SK-N-SH (cell line): ENCODE results near the gene PSENEN. TPM values are rescaled to one million over a fixed set of nuclear protein-coding genes. Genes with fewer than 3 reads are reported as not detected.

Experiments used
- CTCF ChIA-PET: fragments of 300-600, 350-600 bp; formaldehyde crosslinking; extraction: SDS; loops from one replicate; lab custom pipeline; 2021; lab: Yijun Ruan, JAX
- POLR2A ChIA-PET: fragments of 350-600 bp; sonication (Branson Sonifier 250); formaldehyde crosslinking; extraction: SDS; loops from one replicate; lab custom pipeline; 2020; ENCODE audit warnings: antibody characterized with exemption, inconsistent platforms; lab: Yijun Ruan, JAX
- DNase-seq: peaks from one replicate; pipeline ENCODE4 v3.0.0; 2012
- H2AFZ ChIP-seq: fragments of 200-600 bp; sonication (generic); 2 replicates; pipeline ENCODE4 v1.8.1; 2016; ENCODE audit warnings: antibody characterized with exemption, mild to moderate bottlenecking, low read depth
- H3F3A ChIP-seq: fragments of 200-600 bp; sonication (generic); replicated peaks from 2 replicates; pipeline ENCODE3; 2016; ENCODE audit warnings: antibody characterized with exemption, mild to moderate bottlenecking; ENCODE audit not compliant: insufficient read depth
- H3K27ac ChIP-seq, 2 experiments: fragments of 200-500 bp in 1 of 2; fragments of 200-600 bp in 1 of 2; sonication (Bioruptor generic) in 1 of 2; sonication (generic), shearing (Covaris generic) in 1 of 2; 2 replicates each; pipeline versions ENCODE4 v1.5.1 to v1.6.1; 2014 to 2016; ENCODE audit warnings: low read depth in 2 of 2, inconsistent platforms in 1 of 2, low read length in 1 of 2, mild to moderate bottlenecking in 1 of 2, mixed read lengths in 1 of 2
- H3K27me3 ChIP-seq: fragments of 200-600 bp; sonication (generic), shearing (Covaris generic); 2 replicates; pipeline ENCODE4 v1.6.1; 2016; ENCODE audit warnings: mixed run types; ENCODE audit not compliant: insufficient read depth
- H3K36me3 ChIP-seq, 2 experiments: fragments of 200-500 bp in 1 of 2; fragments of 200-600 bp in 1 of 2; sonication (Bioruptor generic) in 1 of 2; sonication (generic) in 1 of 2; replicated peaks in 1 of 2; 2 replicates each; pipeline versions ENCODE3 to v1.5.1; 2014 to 2016; ENCODE audit warnings: low read length in 1 of 2, mild to moderate bottlenecking in 1 of 2; ENCODE audit not compliant: insufficient read depth in 2 of 2, control insufficient read depth in 1 of 2
- H3K4me1 ChIP-seq, 2 experiments: fragments of 200-500 bp in 1 of 2; fragments of 200-600 bp in 1 of 2; sonication (Bioruptor generic) in 1 of 2; sonication (generic), shearing (Covaris generic) in 1 of 2; 2 replicates each; pipeline versions ENCODE4 v1.5.1 to v1.6.1; 2014 to 2016; ENCODE audit warnings: low read depth in 1 of 2, low read length in 1 of 2, mixed run types in 1 of 2; ENCODE audit not compliant: insufficient read depth in 2 of 2, control insufficient read depth in 1 of 2
- H3K4me2 ChIP-seq: fragments of 200-600 bp; sonication (generic), shearing (Covaris generic); 2 replicates; pipeline ENCODE4 v1.6.1; 2017; ENCODE audit warnings: mixed run types
- H3K4me3 ChIP-seq, 2 experiments: fragments of 200-500 bp in 1 of 2; fragments of 200-600 bp in 1 of 2; sonication (Bioruptor generic) in 1 of 2; sonication (generic), shearing (Covaris generic) in 1 of 2; 2 replicates each; pipeline versions ENCODE4 v1.5.1 to v1.8.1; 2014 to 2016; ENCODE audit warnings: low read depth in 2 of 2, inconsistent platforms in 1 of 2, low read length in 1 of 2, mild to moderate bottlenecking in 1 of 2, mixed read lengths in 1 of 2, moderate library complexity in 1 of 2
- H3K79me2 ChIP-seq: fragments of 200-600 bp; sonication (generic); 2 replicates; pipeline ENCODE4 v1.8.1; 2017; ENCODE audit warnings: mild to moderate bottlenecking; ENCODE audit not compliant: insufficient read depth
- H3K9ac ChIP-seq: fragments of 200-600 bp; sonication (generic); 2 replicates; pipeline ENCODE4 v1.6.1; 2017; ENCODE audit warnings: mixed run types
- H3K9me2 ChIP-seq: fragments of 200-600 bp; sonication (generic); 2 replicates; pipeline ENCODE4 v1.6.1; 2017; ENCODE audit warnings: mixed run types
- H3K9me3 ChIP-seq: fragments of 200-600 bp; sonication (generic); 2 replicates; pipeline ENCODE4 v1.6.1; 2017; ENCODE audit warnings: mixed run types, mild to moderate bottlenecking, moderate library complexity
- H4K20me1 ChIP-seq: fragments of 200-600 bp; sonication (generic); 2 replicates; pipeline ENCODE4 v1.6.1; 2017; ENCODE audit warnings: mild to moderate bottlenecking, mixed run types; ENCODE audit not compliant: insufficient read depth
- EP300 ChIP-seq, 2 experiments: IDR thresholded peaks; 2 replicates each; pipeline versions ENCODE4 v1.4.0 to v1.6.1; 2012; ENCODE audit warnings: borderline replicate concordance in 1 of 2, low read depth in 1 of 2, low read length in 1 of 2
- FOXJ3 ChIP-seq: sonication (generic); formaldehyde crosslinking; IDR thresholded peaks from 2 replicates; pipeline ENCODE4 v1.5.1; 2020; ENCODE audit warnings: mild to moderate bottlenecking, missing genetic modification reagents
- FOXM1 ChIP-seq: IDR thresholded peaks from 2 replicates; pipeline ENCODE4 v1.4.0; 2012; ENCODE audit warnings: low read depth, mild to moderate bottlenecking
- GATA2 ChIP-seq: sonication (generic); formaldehyde crosslinking; IDR thresholded peaks from 2 replicates; pipeline ENCODE4 v1.5.0; 2020; ENCODE audit warnings: mild to moderate bottlenecking, missing genetic modification reagents
- MAX ChIP-seq: IDR thresholded peaks from 2 replicates; pipeline ENCODE4 v1.4.0; 2012; ENCODE audit warnings: low read depth
- MEF2A ChIP-seq: IDR thresholded peaks from 2 replicates; pipeline ENCODE4 v1.4.0; 2012; ENCODE audit warnings: low read depth, borderline replicate concordance
- NFIC ChIP-seq: IDR thresholded peaks from 2 replicates; pipeline ENCODE4 v1.4.0; 2012; ENCODE audit warnings: borderline replicate concordance
- NRF1 ChIP-seq: IDR thresholded peaks from 2 replicates; pipeline ENCODE4 v1.6.1; 2012; ENCODE audit warnings: low read depth, mild to moderate bottlenecking, low read length
- POLR2AphosphoS5 ChIP-seq: IDR thresholded peaks from 2 replicates; pipeline ENCODE4 v1.6.1; 2012; ENCODE audit warnings: low read depth, low read length
- RAD21 ChIP-seq: IDR thresholded peaks from 2 replicates; pipeline ENCODE4 v1.6.1; 2012; ENCODE audit warnings: mild to moderate bottlenecking, low read length
- RFX5 ChIP-seq: IDR thresholded peaks from 2 replicates; pipeline ENCODE4 v1.6.1; 2012; ENCODE audit warnings: mild to moderate bottlenecking, improper control_type of control experiment, low read length
- SIN3A ChIP-seq: IDR thresholded peaks from 2 replicates; pipeline ENCODE4 v1.6.1; 2012; ENCODE audit warnings: low read depth, mild to moderate bottlenecking, low read length, moderate library complexity, borderline replicate concordance
- SMC3 ChIP-seq: IDR thresholded peaks from 2 replicates; pipeline ENCODE4 v1.6.1; 2012; ENCODE audit warnings: low read depth, low read length, improper control_type of control experiment
- TCF12 ChIP-seq: IDR thresholded peaks from 2 replicates; pipeline ENCODE4 v1.4.0; 2012
- USF1 ChIP-seq: IDR thresholded peaks from 2 replicates; pipeline ENCODE4 v1.4.0; 2012; ENCODE audit warnings: low read depth, borderline replicate concordance
- WGBS: methylation state at CpG from one replicate; pipeline ENCODE4 v1.1.6; 2017; ENCODE audit warnings: low lambda C conversion rate; 5-methylcytosine and 5-hydroxymethylcytosine counted together
- polyA plus RNA-seq, 3 experiments: library from polyadenylated mRNA; depleted of rRNA; stranded (reverse); fragments of >200 nt; gene quantifications; 2 replicates each; pipeline ENCODE4 v1.2.3, GENCODE V29; 2012
- TF ChIP-seq, protein P1 (sequence below): fragments of 150-350 bp; IDR thresholded peaks from 2 replicates; pipeline ENCODE4 v1.6.1; 2017; ENCODE audit warnings: antibody characterized with exemption, low read length, low read depth, borderline replicate concordance
- TF ChIP-seq, protein P2 (sequence below): IDR thresholded peaks from 2 replicates; pipeline ENCODE4; 2012
- TF ChIP-seq, protein P3 (sequence below): fragments of 150-350 bp; IDR thresholded peaks from 2 replicates; pipeline ENCODE4 v1.6.1; 2016; ENCODE audit warnings: mild to moderate bottlenecking, low read depth, low read length

PSENEN gene
- polyA plus RNA-seq, 1 of the 3 experiments (the other 2 are of a cell fraction), result 99.2 TPM

- Histone ChIP-seq H3K9me3 (no peaks in the 10 kb centered on the region), H3K9me2 (no peaks in the 10 kb centered on the region), H3K4me2 (peak overlapping the region; percentile 97), H2AFZ (peak overlapping the region; percentile 86), H3K4me1 (peaks cover 5 to 24% of the 10 kb centered on the region in 2 experiments; a peak in 3 of 4 replicates), H3K27me3 (no peaks in the 10 kb centered on the region), H3K79me2 (peaks cover 28% of the 10 kb centered on the region), H3K27ac (peak overlapping the region; percentile 62 to 95), H3F3A (peaks cover 6% of the 10 kb centered on the region), H3K9ac (peak overlapping the region; percentile 65), H3K36me3 (peaks cover 6 to 13% of the 10 kb centered on the region in 2 experiments), H3K4me3 (peak overlapping the region; percentile 80 to 91), H4K20me1 (peaks cover 18% of the 10 kb centered on the region)
- peak; percentile 81 for DNase-seq
- ChIA-PET POLR2A (no interaction called here), CTCF (interaction anchor here (0.6 to 1.8 kb wide), 9 partner anchors 10 to 1237 kb away, joined by 3 to 14 read pairs (median 4); no protein-coding TSS in a partner anchor)
- WGBS, result 21% methylated on average over 50 of the region's 52 CpGs
- TF ChIP-seq MAX, result peak; percentile 90
- TF ChIP-seq NRF1, result peak; percentile 58; the same call in 1 of the 2 replicates
- TF ChIP-seq, protein P1, sequence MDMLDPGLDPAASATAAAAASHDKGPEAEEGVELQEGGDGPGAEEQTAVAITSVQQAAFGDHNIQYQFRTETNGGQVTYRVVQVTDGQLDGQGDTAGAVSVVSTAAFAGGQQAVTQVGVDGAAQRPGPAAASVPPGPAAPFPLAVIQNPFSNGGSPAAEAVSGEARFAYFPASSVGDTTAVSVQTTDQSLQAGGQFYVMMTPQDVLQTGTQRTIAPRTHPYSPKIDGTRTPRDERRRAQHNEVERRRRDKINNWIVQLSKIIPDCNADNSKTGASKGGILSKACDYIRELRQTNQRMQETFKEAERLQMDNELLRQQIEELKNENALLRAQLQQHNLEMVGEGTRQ, result no peak
Measured at GRCh38 chr19:35715981-35716800, 29.3 kb upstream of the PSENEN start.

DNA sequence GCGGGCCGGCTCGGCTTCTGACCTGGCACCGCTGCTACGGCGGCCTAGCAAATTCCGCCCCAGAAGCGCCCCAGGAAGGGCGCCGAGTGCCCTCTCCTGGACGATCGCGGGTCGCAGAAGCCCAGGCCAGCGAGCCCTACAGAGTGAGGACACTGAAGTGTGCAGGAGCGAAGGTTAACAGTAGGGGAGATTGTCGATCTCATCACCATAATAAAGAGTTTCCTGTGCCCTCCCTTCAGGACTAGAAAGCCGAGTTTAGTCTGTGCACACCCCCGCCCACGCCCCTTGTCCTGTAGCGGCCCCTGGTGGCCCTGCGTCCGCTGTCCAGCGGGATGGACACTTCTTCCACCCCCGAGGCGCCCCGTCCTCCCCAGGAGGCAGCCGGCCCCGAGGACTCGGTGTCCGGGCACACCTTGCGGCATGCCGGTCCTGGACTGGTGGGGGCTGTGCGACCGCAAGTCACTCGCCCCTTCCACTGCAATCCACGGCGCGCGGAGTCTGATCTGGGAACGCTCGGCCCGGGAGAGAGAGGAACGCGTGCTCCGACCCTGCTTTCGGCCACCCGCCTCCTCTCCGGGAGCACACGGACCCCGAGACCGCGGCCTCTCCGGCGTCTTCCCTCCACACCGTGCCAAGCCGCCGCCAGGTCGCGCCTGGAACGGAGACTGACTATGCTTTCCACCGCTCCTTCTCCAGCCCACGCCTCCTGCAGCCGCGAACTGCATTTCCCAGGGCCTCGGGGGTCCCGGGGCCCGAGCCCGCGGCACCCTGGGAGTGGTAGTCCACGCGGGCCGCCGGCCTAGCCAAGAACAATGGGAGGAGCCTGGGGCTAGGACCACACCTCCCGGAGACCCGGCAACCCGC is 28.4 kb upstream of the PSENEN start:
- H3K79me2 ChIP-seq, result peaks cover 28% of the 10 kb centered on the region
- H3F3A ChIP-seq, result peaks cover 6% of the 10 kb centered on the region
- H3K27me3 ChIP-seq, result no peaks in the 10 kb centered on the region
- peak overlapping the region; percentile 62 to 95 for H3K27ac ChIP-seq
- peak; percentile 98 for DNase-seq
- under 1% methylated on average over 36 of the region's 77 CpGs for WGBS
- H3K4me2 ChIP-seq, result peak overlapping the region; percentile 97
- CTCF ChIA-PET, result interaction anchor here (1.1 to 1.8 kb wide), 3 partner anchors 12 to 24 kb away, joined by 3 to 14 read pairs (median 11); no protein-coding TSS in a partner anchor
- H3K9me3 ChIP-seq, result no peaks in the 10 kb centered on the region
- peaks cover 5 to 24% of the 10 kb centered on the region in 2 experiments; a peak in 3 of 4 replicates for H3K4me1 ChIP-seq
- H2AFZ ChIP-seq, result peak overlapping the region; percentile 86
- H4K20me1 ChIP-seq, result peaks cover 22% of the 10 kb centered on the region
- no peaks in the 10 kb centered on the region for H3K9me2 ChIP-seq
- POLR2A ChIA-PET, result no interaction called here
- peak overlapping the region; percentile 65 for H3K9ac ChIP-seq
- peak overlapping the region; percentile 80 to 91 for H3K4me3 ChIP-seq
- peaks cover 6 to 18% of the 10 kb centered on the region in 2 experiments for H3K36me3 ChIP-seq
- TF ChIP-seq FOXM1, result no peak
- TF ChIP-seq, protein P2, sequence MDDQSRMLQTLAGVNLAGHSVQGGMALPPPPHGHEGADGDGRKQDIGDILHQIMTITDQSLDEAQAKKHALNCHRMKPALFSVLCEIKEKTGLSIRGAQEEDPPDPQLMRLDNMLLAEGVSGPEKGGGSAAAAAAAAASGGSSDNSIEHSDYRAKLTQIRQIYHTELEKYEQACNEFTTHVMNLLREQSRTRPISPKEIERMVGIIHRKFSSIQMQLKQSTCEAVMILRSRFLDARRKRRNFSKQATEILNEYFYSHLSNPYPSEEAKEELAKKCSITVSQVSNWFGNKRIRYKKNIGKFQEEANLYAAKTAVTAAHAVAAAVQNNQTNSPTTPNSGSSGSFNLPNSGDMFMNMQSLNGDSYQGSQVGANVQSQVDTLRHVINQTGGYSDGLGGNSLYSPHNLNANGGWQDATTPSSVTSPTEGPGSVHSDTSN, result no peak
- TF ChIP-seq MEF2A, result no peak
- TF ChIP-seq, protein P1, result no peak
- TF ChIP-seq USF1, result no peak
- peak; percentile 78 for TF ChIP-seq SMC3
- TF ChIP-seq FOXJ3 (CRISPR knock-in tag), result no peak; the same call in 1 of the 2 replicates
- TF ChIP-seq RFX5, result no peak
- TF ChIP-seq MAX, result no peak; the same call in 1 of the 2 replicates
- TF ChIP-seq EP300 (IDR thresholded peaks at IDR 0.05; ENCODE audit: borderline replicate concordance in 1 of 2, low read depth in 1 of 2, low read length in 1 of 2), result no peak
- TF ChIP-seq RAD21, result peak; percentile 74
- TF ChIP-seq, protein P3, sequence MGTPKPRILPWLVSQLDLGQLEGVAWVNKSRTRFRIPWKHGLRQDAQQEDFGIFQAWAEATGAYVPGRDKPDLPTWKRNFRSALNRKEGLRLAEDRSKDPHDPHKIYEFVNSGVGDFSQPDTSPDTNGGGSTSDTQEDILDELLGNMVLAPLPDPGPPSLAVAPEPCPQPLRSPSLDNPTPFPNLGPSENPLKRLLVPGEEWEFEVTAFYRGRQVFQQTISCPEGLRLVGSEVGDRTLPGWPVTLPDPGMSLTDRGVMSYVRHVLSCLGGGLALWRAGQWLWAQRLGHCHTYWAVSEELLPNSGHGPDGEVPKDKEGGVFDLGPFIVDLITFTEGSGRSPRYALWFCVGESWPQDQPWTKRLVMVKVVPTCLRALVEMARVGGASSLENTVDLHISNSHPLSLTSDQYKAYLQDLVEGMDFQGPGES, result no peak
- no peak for TF ChIP-seq GATA2 (CRISPR knock-in tag)
- no peak for TF ChIP-seq NFIC
- TF ChIP-seq SIN3A, result no peak
- no peak for TF ChIP-seq TCF12
- TF ChIP-seq POLR2AphosphoS5, result no peak; the same call in 1 of the 2 replicates
